GM12878 (cell line): ENCODE data around the gene MYT1. TPM values are rescaled to one million over a fixed set of nuclear protein-coding genes. Genes with fewer than 3 reads are reported as not detected.

Source experiments
- ATAC-seq: fragments of 200-7000 bp; cut with Tn5 transposase; 3 replicates; pipeline ENCODE4 v1.9.1; 2020; ENCODE audit warnings: mild to moderate bottlenecking, moderate library complexity
- BruUV-seq: library from RNA; stranded (reverse); fragments of 400-500 nt; replicated peaks from 2 replicates; lab custom pipeline; 2021; lab: Mats Ljungman, UMichigan
- CTCF ChIA-PET: fragments of 300-600 bp; sonication (Branson Sonifier 250); formaldehyde crosslinking; extraction: SDS; loops from one replicate; lab custom pipeline; 2021; ENCODE audit warnings: inconsistent platforms; lab: Yijun Ruan, JAX
- POLR2A ChIA-PET: fragments of 350-600 bp; formaldehyde crosslinking; extraction: SDS; loops from one replicate; lab custom pipeline; 2021; ENCODE audit warnings: inconsistent platforms; lab: Charles Lee
- RAD21 ChIA-PET: fragments of 300-600 bp; sonication (Branson Sonifier 250); formaldehyde crosslinking; loops from one replicate; lab custom pipeline; 2023; ENCODE audit warnings: antibody characterized with exemption; ENCODE audit not compliant: unreplicated experiment; lab: Charles Lee
- SMC1A ChIA-PET: fragments of 300-600 bp; sonication (Branson Sonifier 250); formaldehyde crosslinking; loops from one replicate; lab custom pipeline; 2023; ENCODE audit not compliant: unreplicated experiment, uncharacterized antibody; lab: Charles Lee
- DNase-seq: peaks from one replicate; pipeline ENCODE4 v3.0.0-alpha.2; 2011; ENCODE audit warnings: low read depth, low spot score
- FAIRE-seq: peaks from 3 replicates; lab custom pipeline; 2011; peaks lifted over from hg19 to GRCh38; lab: Jason Lieb, UNC
- H2AFZ ChIP-seq: 2 replicates; pipeline ENCODE4 v1.6.0; 2011; ENCODE audit warnings: low read depth, low read length, control low read depth; ENCODE audit not compliant: control insufficient read depth
- H3K27ac ChIP-seq: 2 replicates; pipeline ENCODE4 v1.5.1; 2011; ENCODE audit warnings: control low read depth; ENCODE audit not compliant: control insufficient read depth, insufficient read depth
- H3K27me3 ChIP-seq, 2 experiments: replicated peaks in 1 of 2; 2 replicates each; pipeline versions ENCODE4 v1.6.0 to v1.6.1; 2011; ENCODE audit warnings: low read length in 1 of 2; ENCODE audit not compliant: control insufficient read depth in 2 of 2, insufficient read depth in 2 of 2
- H3K36me3 ChIP-seq, 2 experiments: 2 replicates each; pipeline ENCODE4 v1.5.1; 2011; ENCODE audit warnings: low read length in 1 of 2; ENCODE audit not compliant: control insufficient read depth in 2 of 2, insufficient read depth in 2 of 2
- H3K4me1 ChIP-seq: 2 replicates; pipeline ENCODE4 v1.6.1; 2011; ENCODE audit warnings: mild to moderate bottlenecking, low read length, moderate library complexity, mixed read lengths; ENCODE audit not compliant: control insufficient read depth, insufficient read depth
- H3K4me2 ChIP-seq: 2 replicates; pipeline ENCODE4 v1.6.0; 2011; ENCODE audit warnings: control low read depth; ENCODE audit not compliant: control insufficient read depth, insufficient read depth
- H3K4me3 ChIP-seq: fragments of 200-600 bp; sonication (generic); 2 replicates; pipeline ENCODE4 v1.5.1; 2016
- H3K79me2 ChIP-seq: 2 replicates; pipeline ENCODE4 v1.6.0; 2011; ENCODE audit warnings: low read length; ENCODE audit not compliant: control insufficient read depth, insufficient read depth
- H3K9ac ChIP-seq: 2 replicates; pipeline ENCODE4 v1.8.0; 2011; ENCODE audit warnings: low read length, control low read depth, mixed read lengths; ENCODE audit not compliant: control insufficient read depth, insufficient read depth
- H3K9me3 ChIP-seq: replicated peaks from 3 replicates; pipeline ENCODE4 v1.5.1; 2011; ENCODE audit warnings: mild to moderate bottlenecking, low read length; ENCODE audit not compliant: control insufficient read depth, insufficient read depth
- H4K20me1 ChIP-seq: 2 replicates; pipeline ENCODE4 v1.6.0; 2011; ENCODE audit not compliant: control insufficient read depth, insufficient read depth
- MEF2A ChIP-seq: IDR thresholded peaks from 2 replicates; pipeline ENCODE4 v1.6.1; 2011; ENCODE audit warnings: low read depth, mild to moderate bottlenecking, low read length, moderate library complexity; ENCODE audit not compliant: insufficient read depth
- NR2C2 ChIP-seq: IDR thresholded peaks from 2 replicates; pipeline ENCODE4 v1.6.1; 2011; ENCODE audit warnings: borderline replicate concordance, low read depth; ENCODE audit not compliant: control insufficient read depth, insufficient read length
- SRF ChIP-seq, 2 experiments: IDR thresholded peaks; 2 replicates each; pipeline ENCODE4 v1.6.1; 2011; ENCODE audit warnings: low read depth in 2 of 2, low read length in 2 of 2, mild to moderate bottlenecking in 1 of 2, moderate library complexity in 1 of 2
- WGBS: methylation state at CpG from one replicate; pipeline ENCODE4 v1.1.6; 2016; ENCODE audit warnings: low lambda C conversion rate; ENCODE audit not compliant: insufficient replicate concordance, insufficient coverage; ENCODE audit errors: missing lambda C conversion rate; 5-methylcytosine and 5-hydroxymethylcytosine counted together
- in situ Hi-C: fragments of 300-500 bp; cut with MboI; formaldehyde crosslinking; loops from 9 replicates; pipeline ENCODE4 v1.14.3; 2018; ENCODE audit warnings: mixed read lengths
- intact Hi-C: fragments of 100-400 bp; cut with micrococcal nuclease; formaldehyde crosslinking; loops from one replicate; pipeline ENCODE4 v1.14.2; 2022; ENCODE audit not compliant: unreplicated experiment
- polyA plus RNA-seq, 11 experiments: library from polyadenylated mRNA; depleted of rRNA in 4 of 11; unstranded in 6 of 11; stranded (reverse) in 5 of 11; fragments of >200 nt; fragmentation: Nextera tagmentation in 4 of 11; fragmentation: Illumina TruSeq in 1 of 11; extraction: Ambion mirVana in 4 of 11; extraction: Trizol in 1 of 11; gene quantifications; 1 replicate in 1 of 11; 2 replicates in 10 of 11; pipeline versions ENCODE4 v1.2.1 to v1.2.3, GENCODE V29; 2011 to 2016; ENCODE audit warnings: inconsistent platforms in 2 of 11, missing spikeins in 2 of 11, low read depth in 1 of 11
- total RNA-seq, 4 experiments: library from RNA; depleted of rRNA in 3 of 4; stranded (reverse); fragments of >200 nt in 3 of 4; fragmentation: Illumina TruSeq in 1 of 4; extraction: Trizol in 1 of 4; gene quantifications; 2 replicates each; pipeline versions ENCODE4 v1.2.1 to v1.2.3, GENCODE V29; 2013 to 2021
- TF ChIP-seq, protein P1 (sequence below): fragments of 450-650 bp; IDR thresholded peaks from 2 replicates; pipeline ENCODE4 v1.6.1; 2018; ENCODE audit warnings: mild to moderate bottlenecking, low read depth, moderate library complexity; ENCODE audit not compliant: partially characterized antibody
- TF ChIP-seq, protein P2 (sequence below): IDR thresholded peaks from 2 replicates; pipeline ENCODE4 v1.6.1; 2012; ENCODE audit warnings: low read length, inconsistent platforms

MYT1 gene
- total and polyA plus RNA-seq, 10 of the 15 experiments (the other 5 are each of a cell fraction or from before 2014, with no cell fraction given) = 0.01 to 0.10 TPM; not detected in 8

DNA sequence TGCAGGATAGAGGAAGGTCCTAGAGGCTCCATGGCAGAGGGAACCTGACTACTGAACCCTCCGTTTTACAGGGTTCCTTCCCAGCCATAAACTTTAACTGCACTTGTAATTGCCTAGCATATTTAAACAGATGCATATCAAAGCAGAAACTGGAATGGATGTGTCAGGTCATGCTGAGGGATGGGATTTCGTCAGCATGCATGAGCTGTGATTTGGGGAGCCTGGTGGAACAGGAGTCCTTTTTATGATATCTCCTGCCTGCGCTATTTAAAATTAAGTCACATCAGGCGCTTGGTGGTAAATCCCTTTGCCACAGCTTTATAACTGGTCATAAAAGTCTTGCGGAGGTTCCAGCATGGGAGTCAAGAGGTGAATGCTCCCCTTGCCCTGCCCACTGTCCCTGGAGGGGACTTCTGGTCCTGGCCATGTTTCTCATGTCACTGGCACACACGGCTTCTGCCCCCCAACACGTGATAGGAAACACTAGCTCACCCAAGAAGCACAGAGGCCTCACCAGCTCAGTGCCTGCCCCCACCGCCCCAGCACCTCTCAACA is 65.3 kb downstream of the MYT1 start (continued):
- TF ChIP-seq, protein P1, sequence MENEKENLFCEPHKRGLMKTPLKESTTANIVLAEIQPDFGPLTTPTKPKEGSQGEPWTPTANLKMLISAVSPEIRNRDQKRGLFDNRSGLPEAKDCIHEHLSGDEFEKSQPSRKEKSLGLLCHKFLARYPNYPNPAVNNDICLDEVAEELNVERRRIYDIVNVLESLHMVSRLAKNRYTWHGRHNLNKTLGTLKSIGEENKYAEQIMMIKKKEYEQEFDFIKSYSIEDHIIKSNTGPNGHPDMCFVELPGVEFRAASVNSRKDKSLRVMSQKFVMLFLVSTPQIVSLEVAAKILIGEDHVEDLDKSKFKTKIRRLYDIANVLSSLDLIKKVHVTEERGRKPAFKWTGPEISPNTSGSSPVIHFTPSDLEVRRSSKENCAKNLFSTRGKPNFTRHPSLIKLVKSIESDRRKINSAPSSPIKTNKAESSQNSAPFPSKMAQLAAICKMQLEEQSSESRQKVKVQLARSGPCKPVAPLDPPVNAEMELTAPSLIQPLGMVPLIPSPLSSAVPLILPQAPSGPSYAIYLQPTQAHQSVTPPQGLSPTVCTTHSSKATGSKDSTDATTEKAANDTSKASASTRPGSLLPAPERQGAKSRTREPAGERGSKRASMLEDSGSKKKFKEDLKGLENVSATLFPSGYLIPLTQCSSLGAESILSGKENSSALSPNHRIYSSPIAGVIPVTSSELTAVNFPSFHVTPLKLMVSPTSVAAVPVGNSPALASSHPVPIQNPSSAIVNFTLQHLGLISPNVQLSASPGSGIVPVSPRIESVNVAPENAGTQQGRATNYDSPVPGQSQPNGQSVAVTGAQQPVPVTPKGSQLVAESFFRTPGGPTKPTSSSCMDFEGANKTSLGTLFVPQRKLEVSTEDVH = no peak
- TF ChIP-seq MEF2A (no peak), NR2C2 (no peak), SRF (IDR thresholded peaks at IDR 0.05; ENCODE audit: low read depth in 2 of 2, low read length in 2 of 2) (no peak)

DNA sequence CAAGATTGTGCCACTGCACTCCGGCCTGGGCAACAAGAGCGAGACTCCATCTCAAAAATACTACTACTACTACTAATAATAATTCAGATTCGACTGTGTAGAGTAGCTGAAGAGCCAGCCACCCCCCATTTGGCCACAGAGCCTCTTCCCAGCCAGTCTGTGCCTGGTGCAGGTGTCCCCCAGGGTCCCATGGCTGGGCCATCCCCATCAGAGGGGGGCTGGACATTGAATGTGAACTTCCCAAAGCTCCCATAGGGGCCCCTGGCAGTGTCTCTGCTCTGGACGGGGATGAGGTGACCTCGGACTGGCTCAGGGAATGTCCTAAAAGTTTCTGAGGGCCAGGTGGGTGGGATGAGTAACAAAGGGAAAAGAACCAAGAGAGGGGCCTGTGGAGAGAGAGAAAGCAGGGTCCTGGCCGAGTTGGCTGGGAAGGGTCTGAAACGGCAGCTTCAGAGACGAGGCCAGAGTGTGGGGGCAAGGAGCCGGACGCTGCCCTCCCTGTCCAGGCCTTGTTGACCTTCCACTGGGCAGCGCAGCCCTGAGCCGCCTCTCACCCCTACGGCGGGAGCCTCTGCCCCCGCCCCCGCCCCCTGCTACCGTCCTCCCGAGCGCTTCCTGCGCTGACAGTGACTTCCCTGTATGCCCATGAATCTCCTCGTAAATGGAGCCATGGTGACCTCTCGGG is 66.4 kb downstream of the MYT1 start:
- TF ChIP-seq, protein P2, sequence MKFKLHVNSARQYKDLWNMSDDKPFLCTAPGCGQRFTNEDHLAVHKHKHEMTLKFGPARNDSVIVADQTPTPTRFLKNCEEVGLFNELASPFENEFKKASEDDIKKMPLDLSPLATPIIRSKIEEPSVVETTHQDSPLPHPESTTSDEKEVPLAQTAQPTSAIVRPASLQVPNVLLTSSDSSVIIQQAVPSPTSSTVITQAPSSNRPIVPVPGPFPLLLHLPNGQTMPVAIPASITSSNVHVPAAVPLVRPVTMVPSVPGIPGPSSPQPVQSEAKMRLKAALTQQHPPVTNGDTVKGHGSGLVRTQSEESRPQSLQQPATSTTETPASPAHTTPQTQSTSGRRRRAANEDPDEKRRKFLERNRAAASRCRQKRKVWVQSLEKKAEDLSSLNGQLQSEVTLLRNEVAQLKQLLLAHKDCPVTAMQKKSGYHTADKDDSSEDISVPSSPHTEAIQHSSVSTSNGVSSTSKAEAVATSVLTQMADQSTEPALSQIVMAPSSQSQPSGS = no peak
- WGBS = 52% methylated on average over 20 of the region's 22 CpGs
- SMC1A ChIA-PET = no interaction called here

More for the DNA sequence above, 66.4 kb downstream of the MYT1 start:
- no TSS peak for BruUV-seq
- H3K9ac ChIP-seq = no peak overlapping the region
- H3K27me3 ChIP-seq = peaks cover 0 to 3% of the 10 kb centered on the region in 2 experiments; a peak in 2 of 4 replicates
- ATAC-seq (no peak), FAIRE-seq (no peak), DNase-seq (no peak)
- in situ Hi-C loops = no loop called here
- H2AFZ ChIP-seq = no peak overlapping the region
- no peak overlapping the region for H3K4me3 ChIP-seq
- H3K79me2 ChIP-seq = no peaks in the 10 kb centered on the region
- no peaks in the 10 kb centered on the region for H4K20me1 ChIP-seq
- ChIA-PET CTCF (interaction anchor here (0.8 kb wide), 1 partner anchor 9 kb away, joined by 4 read pairs; no protein-coding TSS in a partner anchor), RAD21 (interaction anchor here (1.2 kb wide), 1 partner anchor 28 kb away, joined by 3 read pairs; no protein-coding TSS in a partner anchor), POLR2A (no interaction called here)
- H3K4me1 ChIP-seq = no peaks in the 10 kb centered on the region
- no peaks in the 10 kb centered on the region for H3K36me3 ChIP-seq
- intact Hi-C loops = no loop called here
- H3K4me2 ChIP-seq = no peak overlapping the region
- no peaks in the 10 kb centered on the region for H3K9me3 ChIP-seq
- no peak overlapping the region for H3K27ac ChIP-seq
